Heart left ventricle (tissue), 16 donors: ENCODE results near the gene DDO. TPM values are rescaled to one million over a fixed set of nuclear protein-coding genes. Genes with fewer than 3 reads are reported as not detected.

Experiments
- ATAC-seq, 4 donors: fragments of 200-7000 bp; cut with Tn5 transposase; one replicate each; pipeline ENCODE4 v1.9.1; 2020 to 2022; ENCODE audit warnings: moderate library complexity in 4 of 4, mild to moderate bottlenecking in 3 of 4, moderate number of reproducible peaks in 1 of 4
- DNase-seq, 5 donors: peaks; one replicate each; pipeline ENCODE4 v3.0.0-alpha.2; 2020
- H3K27ac ChIP-seq, 12 donors: fragments of 200-600 bp; sonication (generic) in 4 of 12; one replicate each; pipeline versions ENCODE4 v1.5.0 to v1.8.0; 2016 to 2022; ENCODE audit warnings: mild to moderate bottlenecking in 2 of 12
- H3K27me3 ChIP-seq, 9 donors: fragments of 200-600 bp; sonication (generic) in 2 of 9; one replicate each; pipeline versions ENCODE4 v1.5.1 to v1.8.0; 2016 to 2022; ENCODE audit warnings: mild to moderate bottlenecking in 3 of 9
- H3K36me3 ChIP-seq, 9 donors: fragments of 200-600 bp; sonication (generic) in 2 of 9; one replicate each; pipeline versions ENCODE4 v1.5.0 to v1.8.0; 2018 to 2022; ENCODE audit warnings: mild to moderate bottlenecking in 2 of 9
- H3K4me1 ChIP-seq, 12 donors: fragments of 200-600 bp; sonication (generic) in 4 of 12; one replicate each; pipeline versions ENCODE4 v1.5.0 to v1.8.0; 2016 to 2022; ENCODE audit warnings: mild to moderate bottlenecking in 3 of 12
- H3K4me3 ChIP-seq, 12 donors: fragments of 200-600 bp; sonication (generic) in 4 of 12; one replicate each; pipeline versions ENCODE4 v1.5.0 to v1.8.0; 2017 to 2022; ENCODE audit warnings: mild to moderate bottlenecking in 9 of 12, moderate library complexity in 4 of 12
- H3K9me3 ChIP-seq, 12 donors: fragments of 200-600 bp; sonication (generic) in 4 of 12; one replicate each; pipeline versions ENCODE4 v1.5.0 to v1.8.0; 2016 to 2022; ENCODE audit warnings: mild to moderate bottlenecking in 1 of 12
- POLR2A ChIP-seq, 2 donors: fragments of 450-650 bp; IDR thresholded peaks; one replicate each; pipeline ENCODE4 v1.6.1; 2017; ENCODE audit warnings: antibody characterized with exemption in 2 of 2, mild to moderate bottlenecking in 2 of 2, moderate library complexity in 2 of 2
- WGBS, 4 donors: extraction: QIAGEN DNeasy Blood & Tissue Kit in 2 of 4; methylation state at CpG; one replicate each; pipeline versions ENCODE4 v1.1.5 to v1.1.7; 2013 to 2018; 5-methylcytosine and 5-hydroxymethylcytosine counted together
- intact Hi-C, 10 donors: fragments of 100-400 bp; cut with DNase I; formaldehyde crosslinking; loops; one replicate each; pipeline versions ENCODE4 v1.11.1 to v1.14.2; 2022
- polyA plus RNA-seq, 2 donors: library from polyadenylated mRNA; stranded (reverse); fragments of 200-250 nt; gene quantifications; one replicate each; pipeline ENCODE4 v1.2.3, GENCODE V29; 2013
- total RNA-seq, 9 donors: library from RNA; depleted of rRNA in 2 of 9; stranded (reverse); fragments of >200 nt in 2 of 9; fragmentation: NEBNext Ultra II Directional in 3 of 9; extraction: Animal tissue kit (Norgen Biotek cat#: 25700) in 3 of 9; gene quantifications; one replicate each; pipeline versions ENCODE4 v1.1.0 to v1.2.4, GENCODE V29; 2016 to 2023
- TF ChIP-seq, protein P1 (sequence below), 12 donors: fragments of 200-600 bp; sonication (generic) in 4 of 12; IDR thresholded peaks; one replicate each; pipeline versions ENCODE4 v1.5.0 to v1.8.0; 2018 to 2022; ENCODE audit warnings: antibody characterized with exemption in 12 of 12, mild to moderate bottlenecking in 5 of 12
- donor health status: ischemic (EF 13 %, LVEDD 7.1; RV severe dilation, severe dysfunction).
- donor health status: healthy with polysubstance abuse.
- donor health status: DM: no; HTN: yes; CAD: no.
- donor health status: DM: no; HTN: no; CAD: no.
- donor health status: ischemic (EF 25% LVEDD 6.9; RV normal size, moderate dysfunction).
- donor health status: ischemic (EF 25% LVEDD 5.7; RV mildly dilated, moderate dysfunction).
- donor health status: healthy.
- donor health status: DM: yes; HTN: yes; CAD: no.
- donor health status: ischemic (EF 35%, LVEDD 5.7; RV mildly dilated, moderate dysfunction).
- donor health status: nonischemic (EF 11% LVEDD 7.7; RV severe dilation, severe dysfunction).
- donor health status: DM: yes; HTN: yes; CAD: no.
- donor health status: PGD.
- donor health status: ischemic (EF 29% LVEDD 5.4; RV normal size, mild dysfunction).
- donor health status: nonischemic (EF 23%, LVEDD 6.1; RV moderate dilation, normal function).

The DDO gene
- total and polyA plus RNA-seq, 11 donors: 10.9 to 32.3 (median 19.9) TPM

DNA sequence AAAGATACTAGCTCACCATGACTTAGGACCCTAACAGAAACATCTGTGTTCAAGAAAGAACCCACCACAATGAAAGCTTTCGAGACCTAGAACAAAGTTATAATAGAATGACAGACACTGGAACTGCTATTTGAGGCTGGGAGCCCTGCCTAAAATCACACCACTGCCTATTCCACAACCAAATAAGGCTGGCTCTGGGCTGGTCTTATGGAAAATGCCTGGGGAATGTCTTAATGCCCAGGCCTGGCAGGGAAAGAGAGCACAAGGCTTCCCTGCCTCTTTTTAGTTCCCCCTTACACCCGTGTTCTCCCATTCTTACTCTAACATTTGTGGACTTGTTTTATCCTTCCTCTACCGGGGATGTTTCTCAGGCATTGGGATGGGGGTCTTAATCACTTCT, 51.6 kb downstream of the DDO start:
- Histone ChIP-seq H3K9me3 (no peaks in the 10 kb centered on the region), H3K36me3 (no peaks in the 10 kb centered on the region), H3K27me3 (peaks cover 0 to 30% (median 0%) of the 10 kb centered on the region in 9 donors), H3K4me3 (no peak overlapping the region), H3K4me1 (peaks cover 0 to 6% (median 0%) of the 10 kb centered on the region in 12 donors), H3K27ac (peak overlapping the region in 2 of 12 donors; percentile 49 to 77)
- ATAC-seq (peak; percentile 81 to 91 (median 87)), DNase-seq (peak in 2 of 5 donors; percentile 39 to 41)
- WGBS, 4 donors: 42 to 63% (median 56%) methylated on average over 3 of the region's 3 CpGs
- intact Hi-C loops: no loop called here
- TF ChIP-seq, protein P1, sequence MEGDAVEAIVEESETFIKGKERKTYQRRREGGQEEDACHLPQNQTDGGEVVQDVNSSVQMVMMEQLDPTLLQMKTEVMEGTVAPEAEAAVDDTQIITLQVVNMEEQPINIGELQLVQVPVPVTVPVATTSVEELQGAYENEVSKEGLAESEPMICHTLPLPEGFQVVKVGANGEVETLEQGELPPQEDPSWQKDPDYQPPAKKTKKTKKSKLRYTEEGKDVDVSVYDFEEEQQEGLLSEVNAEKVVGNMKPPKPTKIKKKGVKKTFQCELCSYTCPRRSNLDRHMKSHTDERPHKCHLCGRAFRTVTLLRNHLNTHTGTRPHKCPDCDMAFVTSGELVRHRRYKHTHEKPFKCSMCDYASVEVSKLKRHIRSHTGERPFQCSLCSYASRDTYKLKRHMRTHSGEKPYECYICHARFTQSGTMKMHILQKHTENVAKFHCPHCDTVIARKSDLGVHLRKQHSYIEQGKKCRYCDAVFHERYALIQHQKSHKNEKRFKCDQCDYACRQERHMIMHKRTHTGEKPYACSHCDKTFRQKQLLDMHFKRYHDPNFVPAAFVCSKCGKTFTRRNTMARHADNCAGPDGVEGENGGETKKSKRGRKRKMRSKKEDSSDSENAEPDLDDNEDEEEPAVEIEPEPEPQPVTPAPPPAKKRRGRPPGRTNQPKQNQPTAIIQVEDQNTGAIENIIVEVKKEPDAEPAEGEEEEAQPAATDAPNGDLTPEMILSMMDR (IDR thresholded peaks at IDR 0.05): no peak
- TF ChIP-seq POLR2A (IDR thresholded peaks at IDR 0.05): no peak

DNA sequence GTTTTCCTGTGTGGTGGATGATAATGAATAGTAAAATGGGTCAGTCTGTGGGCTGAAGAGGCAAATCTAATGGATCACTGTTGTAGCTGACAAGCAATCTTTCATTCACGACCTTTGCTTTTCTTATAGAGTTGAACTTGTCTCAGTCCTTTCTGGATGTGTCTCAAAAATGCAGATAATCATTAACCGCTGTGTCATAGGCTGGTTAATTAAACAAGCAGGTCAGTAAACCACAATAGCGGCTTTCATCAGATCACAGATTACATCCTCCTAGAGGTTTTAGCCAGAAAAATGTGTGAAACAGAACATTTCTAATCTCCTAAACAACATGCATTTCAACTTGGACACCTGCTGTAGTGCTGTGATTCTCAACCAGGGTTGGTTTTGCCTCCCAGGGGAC, 54.7 kb downstream of the DDO start:
- Histone ChIP-seq H3K27ac (no peak overlapping the region), H3K27me3 (peaks cover 0 to 48% (median 0%) of the 10 kb centered on the region in 9 donors), H3K36me3 (no peaks in the 10 kb centered on the region), H3K4me3 (no peak overlapping the region), H3K4me1 (peaks cover 0 to 19% (median 1%) of the 10 kb centered on the region in 12 donors), H3K9me3 (no peaks in the 10 kb centered on the region)
- DNase-seq (no peak), ATAC-seq (no peak)
- TF ChIP-seq POLR2A (IDR thresholded peaks at IDR 0.05): no peak
- TF ChIP-seq, protein P1 (IDR thresholded peaks at IDR 0.05): no peak
- WGBS, 4 donors: 76 to 87% (median 83%) methylated on average over 3 of the region's 3 CpGs
- intact Hi-C loops: no loop called here

DNA sequence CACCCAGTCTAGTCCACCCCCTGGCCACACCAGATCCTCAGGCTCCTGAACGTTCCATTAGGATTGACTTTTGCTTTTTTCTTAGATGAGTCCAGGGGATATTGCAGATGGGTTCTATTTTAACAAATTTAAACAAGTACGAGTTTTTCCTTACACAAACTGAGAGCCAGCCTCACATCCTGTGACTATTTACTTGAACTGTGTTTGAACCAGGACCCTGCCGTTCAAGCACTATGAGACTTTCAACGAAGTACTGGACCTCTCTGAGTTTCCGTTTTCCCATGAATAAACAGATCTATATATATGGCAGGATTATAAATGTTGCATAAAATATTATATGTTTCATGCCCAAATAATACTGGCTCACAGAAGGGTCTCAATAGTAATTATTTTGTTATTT, 55.8 kb downstream of the DDO start:
- Histone ChIP-seq H3K27me3 (peaks cover 0 to 48% (median 0%) of the 10 kb centered on the region in 9 donors), H3K4me3 (no peak overlapping the region), H3K27ac (peak overlapping the region in 1 of 12 donors; percentile 94), H3K36me3 (no peaks in the 10 kb centered on the region), H3K4me1 (peaks cover 0 to 19% (median 1%) of the 10 kb centered on the region in 12 donors), H3K9me3 (no peaks in the 10 kb centered on the region)
- intact Hi-C loops: no loop called here
- WGBS, 4 donors: 55 to 67% (median 60%) methylated on average over 5 of the region's 5 CpGs
- no peak for ATAC-seq
- TF ChIP-seq POLR2A (IDR thresholded peaks at IDR 0.05): no peak
- TF ChIP-seq, protein P1 (IDR thresholded peaks at IDR 0.05): no peak
- DNase-seq: no peak

DNA sequence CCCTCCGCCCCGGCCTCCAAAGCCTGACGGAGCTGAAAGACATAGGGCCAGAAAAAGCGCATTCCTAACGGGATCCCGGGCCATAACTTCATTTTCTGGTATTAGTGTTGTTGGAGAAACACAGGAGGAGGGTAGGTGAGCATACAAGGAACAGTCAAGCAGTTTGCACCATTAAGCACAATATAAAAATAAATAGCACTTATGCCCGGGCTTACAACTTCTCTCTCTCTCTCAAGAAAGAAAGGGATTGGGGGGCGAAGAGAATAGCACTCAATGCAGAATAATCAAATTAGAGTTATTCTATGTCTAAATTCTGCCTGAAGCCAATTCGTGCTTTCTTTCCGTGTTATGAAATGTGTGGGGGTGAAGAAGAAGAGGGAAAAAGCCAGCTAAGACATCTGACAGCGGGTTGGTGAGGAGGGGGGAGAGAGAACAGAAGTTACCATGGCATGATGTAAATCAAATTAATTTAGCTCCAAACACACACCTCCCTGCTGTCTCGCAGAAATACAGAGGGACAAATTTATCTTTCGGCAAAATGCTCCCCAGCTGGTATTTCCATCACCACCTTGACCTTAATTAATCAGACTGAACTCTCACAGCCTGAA, 56.7 kb downstream of the DDO start:
- DNase-seq (no peak), ATAC-seq (no peak)
- peaks cover 0 to 18% (median 3%) of the 10 kb centered on the region in 12 donors for H3K4me1 ChIP-seq
- no peak for TF ChIP-seq POLR2A (IDR thresholded peaks at IDR 0.05)
- TF ChIP-seq, protein P1 (IDR thresholded peaks at IDR 0.05): no peak
- 46 to 49% (median 48%) methylated on average over 13 of the region's 13 CpGs for WGBS, 4 donors
- no peaks in the 10 kb centered on the region for H3K9me3 ChIP-seq
- intact Hi-C loops: no loop called here
- H3K4me3 ChIP-seq: peak overlapping the region; percentile 26 to 76 (median 60)
- peaks cover 0 to 44% (median 0%) of the 10 kb centered on the region in 9 donors for H3K27me3 ChIP-seq
- H3K27ac ChIP-seq: peak overlapping the region in 11 of 12 donors; percentile 29 to 94 (median 71)
- no peaks in the 10 kb centered on the region for H3K36me3 ChIP-seq
